Left cardiac atrium (tissue), 4 donors: ENCODE measurements around the gene UBE2F. TPM values are rescaled to one million over a fixed set of nuclear protein-coding genes. Genes with fewer than 3 reads are reported as not detected.

Experiments used
- ATAC-seq, 2 donors: fragments of 200-7000 bp; cut with Tn5 transposase; one replicate each; pipeline ENCODE4 v1.9.1; 2020; ENCODE audit warnings: mild to moderate bottlenecking in 2 of 2, moderate library complexity in 2 of 2
- DNase-seq: peaks from one replicate; pipeline ENCODE4 v3.0.0-alpha.2; 2020
- intact Hi-C, 2 donors: fragments of 100-400 bp; cut with DNase I; formaldehyde crosslinking; loops; one replicate each; pipeline versions ENCODE4 v1.14.1 to v1.15.1; 2022 to 2023
- long read RNA-seq: library from polyadenylated mRNA; unstranded; transcript quantifications from one replicate; pipeline ENCODE4 v2.0.0, GENCODE V29; 2021
- total RNA-seq, 2 donors: library from RNA; stranded (reverse); fragmentation: NEBNext Ultra II Directional; extraction: Animal tissue kit (Norgen Biotek cat#: 25700); gene quantifications; one replicate each; pipeline ENCODE4 v1.2.1, GENCODE V29; 2021
- donor health status: DM: no; HTN: yes; CAD: no.
- donor health status: DM: no; HTN: yes; CAD: no; lungs with severe emphysema.
- donor health status: DM: yes; HTN: yes; CAD: no.
- donor health status: Dilated cardiomyopathy.

UBE2F gene, protein sequence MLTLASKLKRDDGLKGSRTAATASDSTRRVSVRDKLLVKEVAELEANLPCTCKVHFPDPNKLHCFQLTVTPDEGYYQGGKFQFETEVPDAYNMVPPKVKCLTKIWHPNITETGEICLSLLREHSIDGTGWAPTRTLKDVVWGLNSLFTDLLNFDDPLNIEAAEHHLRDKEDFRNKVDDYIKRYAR
- 10 to 100 TPM; 66.1 to 87.8 TPM for total RNA-seq
- long read RNA-seq, transcript UBE2F-201 (10 exons, 2,009 nt) = major isoform, 66 of 86 reads
- long read RNA-seq, transcript UBE2F-215 (9 exons, 1,242 nt) = minor isoform, 6 of 86 reads
- long read RNA-seq, partial matches to known transcripts = 2 of 86 reads
- long read RNA-seq, other reads (novel, unspliced or antisense) = 8 of 86 reads

DNA sequence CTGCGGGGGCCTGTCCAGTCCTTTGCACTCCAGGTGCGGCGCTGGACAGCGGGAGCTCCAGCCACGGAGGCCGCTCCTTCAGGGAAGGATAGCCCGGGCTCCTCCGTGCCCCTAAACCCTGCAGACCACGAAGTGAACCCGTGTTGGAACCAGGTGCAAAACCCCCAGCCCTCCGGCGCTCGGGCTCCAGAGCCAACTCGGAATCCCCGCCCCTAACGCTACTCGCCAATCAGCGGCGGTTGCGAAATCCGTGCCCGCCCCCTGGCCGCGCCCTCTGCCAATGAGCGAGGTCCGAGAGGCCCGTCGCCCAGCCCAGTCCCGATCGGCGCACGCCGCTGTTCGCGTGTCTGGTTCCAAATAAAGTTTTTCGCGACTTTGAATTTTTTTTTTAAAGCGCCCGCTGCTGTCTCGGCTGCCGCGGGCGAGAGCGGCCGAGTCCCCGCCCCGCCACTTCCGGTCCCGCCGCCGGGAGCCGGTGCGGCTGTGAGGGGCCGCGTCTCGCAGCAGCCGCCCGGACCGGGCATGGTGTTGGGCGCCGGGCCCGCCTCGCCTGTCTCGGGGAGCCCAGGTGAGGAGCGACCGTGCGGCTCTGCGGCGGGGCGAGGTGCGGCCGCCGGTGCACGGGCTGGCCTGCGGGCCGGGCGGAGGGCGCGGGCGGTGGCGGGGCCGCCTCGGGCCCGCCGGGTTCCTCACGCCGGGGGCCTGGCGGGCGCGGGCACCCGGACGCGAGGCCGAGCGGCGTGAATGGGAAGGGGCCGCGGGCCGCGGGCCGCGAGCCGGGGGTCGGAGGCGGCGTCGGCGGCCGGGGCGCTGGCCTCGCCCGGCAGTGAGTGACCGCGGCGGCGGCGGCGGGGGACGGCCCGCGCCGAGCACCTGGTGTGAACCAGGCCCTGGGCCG, at the start of gene UBE2F:
Gene UBE2F (plus strand): TSS at position 450 of the 898 bp plus-strand sequence. CDS start 6,094 bp downstream, outside the sequence.
- peak; percentile 97 for ATAC-seq
- DNase-seq = peak; percentile 98
- intact Hi-C loops = no loop called here

DNA sequence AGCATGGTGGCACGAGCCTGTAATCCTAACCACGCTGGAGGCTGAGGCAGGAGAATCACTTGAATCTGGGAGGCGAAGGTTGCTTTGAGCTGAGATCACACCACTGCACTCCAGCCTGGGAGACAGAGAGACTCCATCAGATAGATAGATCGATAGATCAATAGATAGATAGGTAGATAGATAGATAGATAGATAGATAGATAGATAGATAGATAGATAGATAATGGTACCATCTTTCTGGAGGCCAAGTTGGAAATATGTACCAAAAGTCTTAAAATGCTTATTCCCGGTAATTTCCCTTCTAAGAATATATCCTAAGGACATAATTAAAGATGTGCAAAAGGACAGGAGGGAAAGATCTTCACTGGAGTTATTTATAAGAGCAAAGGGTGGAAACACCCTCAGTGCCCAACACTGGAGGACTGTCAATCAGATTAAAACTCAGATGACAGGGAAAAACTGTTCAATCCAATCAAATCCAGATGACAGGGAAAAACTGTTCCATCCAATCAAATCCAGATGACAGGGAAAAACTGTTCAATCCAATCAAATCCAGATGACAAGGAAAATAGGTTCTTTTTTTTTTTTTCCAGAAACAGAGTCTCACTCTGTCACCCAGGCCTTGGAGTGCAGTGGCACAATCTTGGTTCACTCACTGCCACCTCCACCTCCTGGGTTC, 49.0 kb upstream of the UBE2F start:
- intact Hi-C loops = no loop called here
- ATAC-seq (no peak), DNase-seq (no peak)

DNA sequence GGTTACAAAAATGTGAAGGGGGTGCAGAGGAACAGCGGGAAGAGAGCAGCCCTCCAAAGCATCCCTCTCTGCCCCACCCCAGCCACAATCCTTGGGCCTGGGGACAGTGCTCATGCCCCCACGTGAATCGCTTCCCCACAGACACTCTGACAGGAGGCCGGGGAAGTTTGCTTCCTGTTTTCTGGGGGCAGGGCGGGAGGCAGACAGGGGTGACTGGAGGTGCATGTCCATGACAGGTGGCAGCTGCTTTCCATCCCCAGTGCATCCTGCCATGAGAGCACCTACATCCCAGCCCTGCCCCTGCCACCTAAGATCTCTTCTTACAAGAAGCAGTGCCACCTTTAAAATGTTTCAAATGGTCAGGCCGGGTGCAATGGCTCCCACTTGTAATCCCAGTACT, 47.2 kb upstream of the UBE2F start:
- intact Hi-C loops = no loop called here
- DNase-seq = no peak
- no peak for ATAC-seq

DNA sequence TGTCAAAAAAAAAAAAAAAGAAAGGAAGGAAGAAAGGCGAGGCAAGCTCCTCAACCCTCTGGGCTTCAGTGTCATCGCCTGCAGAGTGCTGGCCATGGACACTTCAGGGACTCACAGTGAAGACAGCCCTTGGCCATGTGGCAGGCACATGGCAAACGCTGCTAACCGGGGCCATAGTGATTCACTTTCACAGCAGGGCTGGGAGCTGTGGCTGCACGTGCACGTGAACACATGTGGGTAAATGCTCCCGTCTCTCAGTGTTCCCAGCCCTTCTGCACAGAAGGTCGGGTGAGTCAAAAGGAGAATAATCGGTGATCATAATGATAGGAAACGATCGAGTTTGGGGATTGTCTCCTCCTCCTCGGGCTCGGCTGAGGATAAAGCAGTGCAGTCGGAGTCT, 46.1 kb upstream of the UBE2F start:
- DNase-seq (no peak), ATAC-seq (no peak)
- intact Hi-C loops = loop anchor here in 1 of 2 donors (10.0 kb wide), 1 partner anchor 344 kb away; no protein-coding TSS in a partner anchor

DNA sequence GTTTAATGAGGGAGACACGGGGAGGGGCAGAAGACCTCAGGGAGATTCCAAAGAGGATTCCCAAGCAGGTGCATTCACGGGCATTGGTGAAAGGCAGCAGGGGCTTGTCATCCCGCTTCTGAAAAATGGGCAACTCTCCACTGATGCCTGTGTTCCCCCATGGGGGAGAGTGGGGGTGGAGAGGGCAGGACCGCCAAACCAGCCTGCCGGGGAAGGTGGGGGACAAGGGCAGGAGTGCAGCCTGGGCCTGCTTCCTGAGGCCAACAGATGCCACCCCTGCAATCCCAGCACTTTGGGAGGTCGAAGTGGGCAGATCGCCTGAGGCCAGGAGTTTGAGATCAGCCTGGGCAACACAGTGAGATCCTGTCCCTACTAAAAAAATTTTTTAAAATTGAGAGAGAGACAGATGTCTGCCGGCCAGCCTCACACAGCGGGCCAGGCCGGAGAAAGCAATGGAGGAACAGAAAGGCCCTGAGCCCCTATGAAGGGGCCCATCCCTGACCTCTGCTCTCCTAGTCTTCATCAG, 44.8 kb upstream of the UBE2F start:
- ATAC-seq (no peak), DNase-seq (no peak)
- intact Hi-C loops = loop anchor here in 1 of 2 donors (10.0 kb wide), 1 partner anchor 343 kb away; no protein-coding TSS in a partner anchor

DNA sequence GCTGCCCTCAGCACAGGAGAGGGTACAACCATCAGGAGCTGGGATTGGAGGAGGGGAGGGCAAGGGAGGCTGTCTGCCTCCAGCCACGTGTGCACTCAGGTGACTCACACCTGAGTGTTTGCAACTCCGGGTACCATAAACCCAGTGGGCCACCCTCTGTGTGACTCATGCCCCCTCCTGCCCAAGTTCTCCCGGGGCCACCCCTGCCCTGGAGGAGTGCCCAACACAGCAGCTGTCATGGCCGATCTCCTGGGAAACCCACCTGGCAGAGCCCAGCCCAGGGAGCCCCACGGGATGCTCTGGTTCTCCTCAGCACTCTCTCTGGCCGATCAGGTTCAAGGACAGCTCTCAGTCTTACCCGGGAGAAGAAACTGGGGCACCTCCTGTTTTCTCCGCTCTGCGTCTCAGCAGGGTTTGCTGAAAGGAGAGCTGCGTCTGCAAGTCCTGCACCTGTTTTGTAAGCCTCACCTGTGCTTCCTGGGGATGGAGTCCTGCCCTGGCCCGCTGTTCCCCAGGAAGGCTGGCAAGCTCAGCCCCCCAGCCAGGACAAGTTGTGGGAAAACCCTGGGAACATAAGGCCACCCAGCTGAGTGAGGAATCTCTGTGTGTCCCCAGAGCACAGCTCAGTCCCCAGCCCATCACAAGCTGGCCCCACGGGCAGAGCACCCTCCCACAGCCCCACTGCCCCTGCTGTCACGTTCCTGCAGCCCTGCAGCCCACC, 44.0 kb upstream of the UBE2F start:
- DNase-seq (no peak), ATAC-seq (peak; percentile 16 to 26)
- intact Hi-C loops = loop anchor here in 1 of 2 donors (10.0 kb wide), 1 partner anchor 342 kb away; no protein-coding TSS in a partner anchor

DNA sequence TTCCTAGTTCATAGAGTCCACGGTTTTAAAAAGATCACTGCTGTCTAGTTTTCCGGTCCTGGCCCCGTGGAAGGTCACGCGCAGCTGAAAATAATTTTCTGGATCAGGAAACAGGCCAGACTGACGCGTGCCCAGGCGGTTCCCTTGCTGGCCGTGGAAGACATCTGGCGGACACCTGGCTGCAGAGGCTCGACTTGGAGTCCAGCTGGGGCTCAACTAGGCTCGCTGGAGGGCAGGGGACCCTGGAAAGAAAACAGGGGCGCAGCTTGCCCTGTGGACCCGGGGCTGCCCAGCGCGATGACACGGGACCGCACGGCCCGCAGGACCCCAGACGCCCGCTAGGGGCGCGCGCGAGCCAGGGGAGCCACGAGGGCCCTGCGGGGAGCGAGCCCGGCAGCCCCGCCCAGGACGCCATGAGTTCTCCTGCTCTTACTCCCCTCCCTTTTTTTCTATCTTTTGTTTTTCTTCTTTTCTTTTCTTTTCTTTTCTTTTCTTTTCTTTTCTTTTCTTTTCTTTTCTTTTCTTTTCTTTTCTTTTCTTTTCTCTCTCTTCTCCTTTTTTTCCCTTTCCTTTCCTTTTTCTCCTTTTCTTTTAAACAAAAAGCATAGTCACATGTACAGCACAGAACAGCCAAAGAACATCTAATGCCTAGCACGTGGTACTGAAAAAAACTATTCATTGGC, 43.2 kb upstream of the UBE2F start:
- intact Hi-C loops = loop anchor here in 1 of 2 donors (10.0 kb wide), 1 partner anchor 341 kb away; no protein-coding TSS in a partner anchor

DNA sequence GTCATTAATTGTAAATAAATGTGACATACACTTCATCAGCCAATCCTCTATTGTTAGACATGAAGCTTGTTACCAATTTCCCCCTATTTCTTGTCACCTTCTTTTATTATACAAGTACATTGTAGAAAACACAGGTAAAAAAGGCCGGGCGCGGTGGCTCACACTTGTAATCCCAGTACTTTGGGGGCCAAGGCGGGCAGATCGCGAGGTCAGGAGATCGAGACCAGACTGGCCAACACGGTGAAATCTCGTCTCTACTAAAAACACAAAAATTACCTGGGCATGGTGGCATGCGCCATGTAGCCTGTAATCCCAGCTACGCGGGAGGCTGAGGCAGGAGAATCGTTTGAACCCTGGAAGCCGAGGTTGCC, 42.7 kb upstream of the UBE2F start:
- DNase-seq = no peak

More for the DNA sequence above, 43.2 kb upstream of the UBE2F start:
- DNase-seq (peak; percentile 80), ATAC-seq (peak; percentile 93 to 96)

DNA sequence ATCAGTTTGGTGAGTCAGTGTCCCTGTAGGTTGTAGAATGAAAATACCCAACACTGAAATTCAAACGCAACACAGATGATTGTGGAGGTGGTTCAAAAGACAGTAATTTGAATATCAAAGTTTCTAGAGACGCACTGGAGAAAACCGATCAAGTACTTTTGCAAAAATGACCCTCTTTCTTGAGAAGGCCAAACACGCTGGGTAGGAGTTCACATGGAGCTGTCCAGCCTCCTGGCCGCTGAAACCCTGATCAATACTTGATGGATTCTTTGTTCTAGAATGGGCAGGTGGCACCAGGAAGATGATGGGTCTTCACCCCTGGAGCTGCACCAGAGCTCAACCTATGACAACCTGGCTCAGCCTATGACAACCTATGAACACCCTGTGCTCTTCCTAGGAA, 39.7 kb upstream of the UBE2F start:
- ATAC-seq (no peak), DNase-seq (no peak)
- intact Hi-C loops = loop anchor here in 1 of 2 donors (10.0 kb wide), 1 partner anchor 338 kb away; no protein-coding TSS in a partner anchor

More for the DNA sequence above, 42.7 kb upstream of the UBE2F start:
- no peak for ATAC-seq
- intact Hi-C loops = loop anchor here in 1 of 2 donors (10.0 kb wide), 1 partner anchor 341 kb away; no protein-coding TSS in a partner anchor

DNA sequence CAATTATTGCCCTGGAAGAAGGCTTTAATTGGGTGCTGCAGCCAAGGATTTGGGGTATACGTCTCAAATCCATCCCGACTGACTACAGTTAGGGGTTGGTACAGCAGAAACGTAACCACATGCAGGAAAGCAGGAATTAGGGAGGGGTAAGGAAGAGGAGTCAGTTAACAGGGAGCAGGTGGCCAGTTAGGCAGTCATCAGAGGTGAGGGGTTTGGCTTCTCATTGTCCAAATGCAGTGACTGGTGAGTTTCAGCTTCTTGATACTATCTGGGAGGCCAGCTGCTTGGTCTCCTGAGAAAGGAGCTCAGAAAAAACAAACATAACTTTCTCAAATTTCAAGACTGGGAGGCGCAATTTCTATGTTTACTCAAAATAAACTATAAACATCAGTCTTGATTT, 38.8 kb upstream of the UBE2F start:
- DNase-seq = no peak
- ATAC-seq = no peak
- intact Hi-C loops = loop anchor here in 1 of 2 donors (10.0 kb wide), 1 partner anchor 337 kb away; no protein-coding TSS in a partner anchor

DNA sequence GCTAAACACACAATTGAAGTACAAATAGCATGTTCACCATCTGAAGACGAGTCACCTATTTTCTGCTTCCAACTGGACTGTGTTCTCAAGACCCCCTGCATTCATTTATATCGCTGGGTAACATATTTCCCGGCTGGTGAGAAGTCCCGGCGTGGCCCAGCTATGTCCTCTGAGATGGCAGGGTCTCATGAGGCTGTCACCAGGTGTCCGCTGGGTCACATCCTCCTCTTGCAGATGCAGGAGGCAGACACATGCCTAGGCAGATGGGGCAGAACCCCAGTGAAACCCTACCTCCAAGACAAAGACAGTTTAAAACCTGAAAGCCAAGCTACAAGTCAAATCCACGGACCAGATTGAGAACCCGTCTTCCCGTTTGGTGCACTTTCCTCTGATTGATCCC, 36.8 kb upstream of the UBE2F start:
- DNase-seq = no peak
- no peak for ATAC-seq
- intact Hi-C loops = loop anchor here in 1 of 2 donors (10.0 kb wide), 1 partner anchor 335 kb away; no protein-coding TSS in a partner anchor

DNA sequence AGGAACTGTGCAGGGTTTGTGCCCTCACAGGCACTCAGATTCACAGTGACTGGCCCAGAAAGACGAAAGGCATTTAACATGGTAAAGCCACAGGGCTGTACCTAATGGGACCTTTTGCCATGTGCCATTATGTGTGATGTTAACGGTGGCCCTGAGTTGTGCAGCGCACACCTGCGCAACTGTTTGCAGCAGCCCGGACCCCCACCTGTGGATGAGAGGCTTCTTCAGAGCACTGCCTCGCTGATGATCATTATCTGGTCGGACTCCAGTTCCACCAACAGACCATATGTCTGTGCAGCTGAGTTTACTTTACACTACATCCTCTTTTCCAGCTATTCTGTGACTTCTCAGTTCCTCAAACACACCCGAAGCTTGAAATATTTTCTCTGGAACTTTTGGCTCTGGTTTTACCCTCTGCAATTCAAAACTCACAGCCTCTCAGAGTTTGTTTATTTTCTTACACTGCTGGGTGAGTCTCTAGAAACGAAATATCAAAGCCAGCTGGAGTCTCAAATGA, 35.6 kb upstream of the UBE2F start:
- no peak for ATAC-seq
- intact Hi-C loops = no loop called here

DNA sequence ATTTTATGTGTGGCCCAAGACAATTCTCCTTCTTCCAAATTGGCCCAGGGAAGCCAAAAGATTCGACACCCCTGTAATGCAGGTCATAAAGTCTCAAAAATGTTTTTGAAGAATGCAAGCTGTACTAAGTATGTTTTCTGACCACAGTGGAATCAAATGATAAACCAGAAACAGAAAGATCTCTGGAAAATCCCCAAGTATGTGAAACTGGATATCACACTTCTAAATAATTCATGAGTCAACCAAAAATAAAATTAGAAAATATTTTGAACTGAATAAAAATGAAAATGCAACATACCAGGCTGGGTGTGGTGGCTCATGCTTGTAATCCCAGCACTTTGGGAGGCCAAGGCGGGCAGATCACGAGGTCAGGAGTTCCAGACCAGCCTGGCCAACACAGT, 34.1 kb upstream of the UBE2F start:
- no peak for ATAC-seq
- intact Hi-C loops = no loop called here

More for the DNA sequence above, 35.6 kb upstream of the UBE2F start:
- DNase-seq = no peak

DNA sequence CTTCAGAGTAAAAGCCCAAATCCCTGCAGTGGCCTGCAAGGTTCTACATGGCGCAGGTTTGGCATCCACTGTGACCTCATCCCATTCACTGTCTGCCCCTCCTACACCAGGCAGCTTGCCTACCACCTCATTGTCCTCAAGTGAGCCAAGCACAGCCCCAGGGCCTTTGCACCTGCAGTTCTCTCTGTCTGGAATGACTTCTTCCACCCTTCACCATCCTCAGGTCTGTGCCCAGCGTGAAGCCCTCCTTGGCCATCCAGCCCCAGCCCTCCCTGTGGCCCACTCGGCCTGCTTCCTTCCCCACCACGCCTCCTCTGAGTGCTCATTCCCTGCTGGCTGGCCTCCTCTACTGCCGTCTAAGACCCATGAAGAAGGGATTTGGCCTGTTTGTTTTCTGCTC, 32.6 kb upstream of the UBE2F start:
- no peak for DNase-seq
- intact Hi-C loops = no loop called here
- ATAC-seq = no peak

More for the DNA sequence above, 34.1 kb upstream of the UBE2F start:
- no peak for DNase-seq

DNA sequence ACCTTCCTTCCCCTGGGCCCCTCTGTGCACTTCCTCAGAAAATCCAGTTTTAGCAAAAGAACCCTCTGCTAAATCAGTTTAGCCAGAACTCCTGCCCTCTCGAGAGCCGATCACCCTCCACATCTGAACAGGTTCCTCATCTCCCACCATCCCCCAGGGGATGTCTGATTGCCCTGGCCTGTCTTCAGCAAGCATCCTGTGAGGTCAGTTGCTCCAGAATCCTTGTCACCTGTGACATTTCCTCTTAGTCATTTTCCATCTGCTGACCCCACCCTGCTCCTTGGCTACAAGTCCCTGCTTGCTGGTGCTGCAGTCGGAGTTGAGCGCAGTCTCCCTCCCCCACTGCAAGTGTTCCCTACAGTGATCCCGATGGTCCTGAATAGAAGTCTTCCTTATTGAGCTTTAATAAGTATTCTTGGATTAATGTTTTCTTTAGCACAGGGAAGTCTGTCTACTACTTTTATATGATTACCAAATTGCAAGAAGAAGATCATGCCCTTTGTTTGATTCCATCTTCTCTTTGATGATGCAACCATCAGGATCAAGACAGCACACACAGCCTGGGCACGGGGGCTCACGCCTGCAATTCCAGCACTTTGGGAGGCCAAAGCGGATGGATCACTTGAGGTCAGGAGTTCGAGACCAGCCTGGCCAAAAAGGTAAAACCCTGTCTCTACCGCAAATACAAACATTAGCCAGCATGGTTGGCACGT, 30.9 kb upstream of the UBE2F start:
- intact Hi-C loops = no loop called here
- DNase-seq (no peak), ATAC-seq (peak in 1 of 2 donors; percentile 64)

DNA sequence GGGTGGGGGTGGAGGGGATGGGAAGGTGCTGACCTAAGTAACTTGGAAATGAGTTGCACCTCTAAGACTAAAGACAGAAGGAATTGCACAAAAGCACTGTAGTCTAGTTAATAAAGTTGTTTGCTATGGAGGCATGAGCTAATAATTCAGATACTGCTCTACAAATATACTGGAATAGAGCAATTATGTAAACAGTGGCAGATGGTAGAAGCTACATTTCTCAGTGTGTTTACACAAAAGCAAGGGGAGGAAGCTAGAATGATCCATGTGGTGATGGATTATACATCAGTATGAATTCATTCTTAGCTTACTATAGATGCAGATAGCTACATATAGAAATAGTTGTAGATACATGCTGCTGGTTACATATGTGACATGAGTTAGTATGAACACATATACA, 27.6 kb upstream of the UBE2F start:
- no peak for ATAC-seq
- intact Hi-C loops = no loop called here
- DNase-seq = no peak

DNA sequence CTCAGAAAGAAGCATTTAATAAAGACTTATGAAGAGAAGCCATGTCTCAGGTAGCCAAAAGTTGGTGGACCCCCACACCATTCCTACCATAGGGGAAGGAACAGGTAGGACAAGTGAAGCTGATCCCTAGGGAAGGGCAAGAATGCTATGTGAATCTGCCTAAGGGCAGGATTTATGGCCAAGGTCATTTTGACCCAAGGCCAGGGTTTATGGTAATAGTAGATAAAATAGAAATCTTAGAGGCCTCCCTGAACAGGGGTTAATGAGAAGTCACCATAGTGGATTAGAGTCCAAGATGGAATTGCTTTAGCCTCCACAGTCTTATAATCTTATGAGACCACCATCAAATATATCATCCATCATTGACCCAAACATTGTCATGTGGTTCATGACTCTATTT, 26.0 kb upstream of the UBE2F start:
- no peak for DNase-seq
- intact Hi-C loops = no loop called here
- no peak for ATAC-seq
